Urinary bladder (tissue), 4 donors: Measurements from ENCODE around the gene COX14. TPM values are rescaled to one million over a fixed set of nuclear protein-coding genes. Genes with fewer than 3 reads are reported as not detected.

Source experiments
- DNase-seq: peaks from one replicate; pipeline ENCODE4 v3.0.0-alpha.2; 2015; ENCODE audit errors: extremely low spot score
- H3K27ac ChIP-seq: one replicate; pipeline ENCODE4 v1.5.1; 2013; ENCODE audit warnings: low read depth, mild to moderate bottlenecking, moderate library complexity
- H3K36me3 ChIP-seq: one replicate; pipeline ENCODE4 v1.6.1; 2013; ENCODE audit warnings: mild to moderate bottlenecking, moderate library complexity; ENCODE audit not compliant: insufficient read depth
- H3K4me1 ChIP-seq: one replicate; pipeline ENCODE4 v1.6.1; 2013; ENCODE audit warnings: mild to moderate bottlenecking, moderate library complexity; ENCODE audit not compliant: insufficient read depth
- H3K4me3 ChIP-seq: one replicate; pipeline ENCODE4 v1.5.1; 2013; ENCODE audit warnings: low read depth, low read length
- WGBS: extraction: QIAGEN DNeasy Blood & Tissue Kit; methylation state at CpG from one replicate; pipeline ENCODE4 v1.1.7; 2013; 5-methylcytosine and 5-hydroxymethylcytosine counted together
- polyA plus RNA-seq: library from polyadenylated mRNA; stranded (reverse); fragments of 200-250 nt; gene quantifications from one replicate; pipeline ENCODE4 v1.2.3, GENCODE V29; 2013
- total RNA-seq: library from RNA; depleted of rRNA; stranded (reverse); fragments of >200 nt; gene quantifications from one replicate; pipeline ENCODE4 v1.2.3, GENCODE V29; 2014
- donor health status: healthy with polysubstance abuse.
- donor health status: healthy.

COX14 gene
- total and polyA plus RNA-seq, 2 donors: 30.5 to 135 TPM

DNA sequence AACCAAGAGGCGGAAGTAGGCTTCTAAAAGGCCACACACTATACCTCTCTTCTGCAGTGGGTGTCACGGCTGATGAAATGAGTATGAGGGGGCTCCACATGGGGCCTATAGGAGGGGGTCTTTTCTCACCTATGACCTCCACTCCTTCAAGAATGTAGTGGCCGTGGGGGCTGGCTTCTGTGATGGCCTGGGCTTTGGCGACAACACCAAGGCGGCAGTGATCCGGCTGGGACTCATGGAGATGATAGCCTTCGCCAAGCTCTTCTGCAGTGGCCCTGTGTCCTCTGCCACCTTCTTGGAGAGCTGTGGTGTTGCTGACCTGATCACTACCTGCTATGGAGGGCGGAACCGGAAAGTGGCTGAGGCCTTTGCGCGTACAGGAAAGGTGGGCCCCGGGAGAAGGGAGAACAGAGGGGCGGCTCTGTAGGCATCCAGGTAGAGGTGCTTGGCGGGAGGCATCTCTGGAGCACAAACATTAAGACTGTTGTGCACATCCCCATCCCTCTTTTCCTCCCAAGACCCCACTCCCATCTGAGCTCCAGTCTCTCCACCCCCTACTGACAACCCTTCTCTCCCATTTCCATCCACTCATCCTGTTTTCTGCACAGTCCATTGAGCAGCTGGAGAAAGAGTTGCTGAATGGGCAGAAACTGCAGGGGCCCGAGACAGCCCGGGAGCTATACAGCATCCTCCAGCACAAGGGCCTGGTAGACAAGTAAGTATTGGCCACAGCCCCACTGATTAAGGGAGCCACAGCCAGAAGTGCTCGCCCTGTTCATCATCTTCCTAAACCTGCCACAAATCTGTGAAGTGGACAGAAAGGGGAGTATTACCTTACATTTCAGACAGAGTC is 4.4 kb upstream of the COX14 start:
- no peak for DNase-seq
- H3K4me1 ChIP-seq: no peaks in the 10 kb centered on the region
- no peak overlapping the region for H3K4me3 ChIP-seq

DNA sequence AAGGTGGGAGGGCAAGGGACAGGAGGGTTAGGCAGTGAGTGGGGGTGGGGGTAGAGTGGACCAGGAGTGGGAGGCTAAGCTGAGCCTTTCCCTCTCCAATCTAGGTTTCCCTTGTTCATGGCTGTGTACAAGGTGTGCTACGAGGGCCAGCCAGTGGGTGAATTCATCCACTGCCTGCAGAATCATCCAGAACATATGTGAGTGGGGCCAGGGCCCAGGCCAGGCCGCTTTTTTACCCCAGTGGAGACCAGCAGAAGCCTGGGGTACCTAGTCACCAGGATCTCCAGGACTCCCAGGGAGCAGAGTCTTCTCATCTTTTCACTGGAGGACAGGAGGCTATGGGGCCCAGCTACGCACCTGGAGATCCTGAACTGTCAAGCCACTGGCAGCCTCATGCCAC is 2.7 kb upstream of the COX14 start:
- Histone ChIP-seq H3K27ac (no peak overlapping the region), H3K4me1 (no peaks in the 10 kb centered on the region), H3K36me3 (no peaks in the 10 kb centered on the region), H3K4me3 (no peak overlapping the region)
- 93% methylated on average over 3 of the region's 3 CpGs for WGBS
- no peak for DNase-seq

More for the DNA sequence above, 4.4 kb upstream of the COX14 start:
- Histone ChIP-seq H3K27ac (no peak overlapping the region), H3K36me3 (no peaks in the 10 kb centered on the region)
- WGBS: 95% methylated on average over 17 of the region's 17 CpGs

DNA sequence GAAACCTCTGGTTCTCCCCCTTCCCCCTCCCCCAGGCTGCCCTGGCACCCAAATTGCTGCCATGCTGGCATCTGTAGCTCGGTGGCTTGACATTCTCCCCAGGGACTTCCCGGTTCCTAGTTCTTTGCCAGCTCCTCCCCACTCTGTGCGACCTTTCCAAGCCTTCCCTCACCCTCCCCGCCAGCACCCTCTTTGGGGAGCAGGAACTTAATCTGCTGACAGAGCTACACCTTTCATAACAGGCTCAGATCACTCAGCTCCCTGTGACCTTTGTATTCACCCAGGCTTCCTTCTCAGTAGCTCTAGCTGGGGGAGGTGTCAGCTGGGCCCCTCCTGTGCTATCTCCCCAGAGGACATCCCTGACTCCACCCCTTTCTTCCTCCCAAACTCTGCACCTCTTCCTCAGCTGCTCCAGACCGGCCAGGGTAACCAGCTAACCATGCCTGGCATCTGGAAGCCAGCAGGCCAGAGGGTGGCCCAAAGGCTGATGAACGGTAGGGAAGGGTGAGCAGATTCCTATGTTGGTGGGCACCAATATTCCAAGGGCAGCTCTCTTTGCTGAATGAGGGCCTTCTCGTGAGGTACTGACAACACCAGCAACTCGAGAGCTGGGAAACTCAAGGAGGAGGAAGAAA is 1.8 kb upstream of the COX14 start:
- 68% methylated on average over 8 of the region's 8 CpGs for WGBS
- Histone ChIP-seq H3K4me3 (no peak overlapping the region), H3K36me3 (no peaks in the 10 kb centered on the region), H3K4me1 (no peaks in the 10 kb centered on the region), H3K27ac (no peak overlapping the region)
- no peak for DNase-seq

DNA sequence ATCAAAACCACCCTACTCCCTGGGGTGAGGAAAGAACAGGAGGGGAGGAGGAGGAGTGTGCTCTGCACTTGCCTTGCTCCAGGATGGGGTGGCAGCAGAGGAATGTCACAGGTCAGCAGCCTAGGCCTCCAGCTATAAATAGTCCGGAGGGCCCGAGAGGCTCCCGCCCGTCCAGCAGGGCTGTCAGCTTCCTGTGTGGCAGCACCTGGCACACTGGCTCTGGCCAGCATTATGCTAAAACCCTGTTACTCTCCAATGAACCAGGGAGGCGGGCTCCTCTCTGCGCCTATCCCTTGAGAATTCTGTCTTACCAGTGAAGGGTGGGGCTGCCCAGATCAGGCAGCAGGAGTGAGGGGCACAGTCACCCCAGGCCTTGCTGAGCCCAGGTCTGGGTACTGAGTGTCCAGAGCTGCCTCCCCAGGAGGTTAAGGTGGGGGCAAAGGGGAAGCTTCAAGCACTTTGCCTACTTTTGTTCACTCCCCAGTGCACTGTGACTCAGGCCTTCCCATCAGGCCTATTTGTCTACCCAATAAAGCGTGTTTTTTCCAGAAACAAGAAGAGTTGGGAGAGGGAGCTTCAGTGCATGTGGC is 1.2 kb upstream of the COX14 start:
- DNase-seq: no peak

DNA sequence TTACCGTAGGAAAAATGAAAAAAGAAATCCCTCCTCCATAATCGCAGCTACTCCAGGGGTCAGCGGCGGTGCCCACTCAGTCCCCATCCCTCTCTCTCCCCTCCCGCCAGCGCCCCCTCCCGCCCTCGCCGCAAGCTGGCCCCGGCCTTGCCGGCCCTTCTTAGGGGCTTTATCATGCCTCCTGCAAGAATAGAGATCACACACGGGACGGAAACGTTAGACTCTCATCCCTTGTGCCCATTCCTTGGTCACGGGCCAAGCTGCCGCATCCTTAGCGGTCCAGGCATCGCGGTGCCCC is 692 bp upstream of the COX14 start:
- no peak for DNase-seq
- no peak overlapping the region for H3K27ac ChIP-seq
- no peak overlapping the region for H3K4me3 ChIP-seq
- WGBS: 8% methylated on average over 19 of the region's 19 CpGs
- H3K4me1 ChIP-seq: no peaks in the 10 kb centered on the region
- no peaks in the 10 kb centered on the region for H3K36me3 ChIP-seq

More for the DNA sequence above, 1.2 kb upstream of the COX14 start:
- H3K4me1 ChIP-seq: no peaks in the 10 kb centered on the region
- H3K4me3 ChIP-seq: no peak overlapping the region
- H3K27ac ChIP-seq: no peak overlapping the region
- 42% methylated on average over 7 of the region's 7 CpGs for WGBS
- H3K36me3 ChIP-seq: no peaks in the 10 kb centered on the region

DNA sequence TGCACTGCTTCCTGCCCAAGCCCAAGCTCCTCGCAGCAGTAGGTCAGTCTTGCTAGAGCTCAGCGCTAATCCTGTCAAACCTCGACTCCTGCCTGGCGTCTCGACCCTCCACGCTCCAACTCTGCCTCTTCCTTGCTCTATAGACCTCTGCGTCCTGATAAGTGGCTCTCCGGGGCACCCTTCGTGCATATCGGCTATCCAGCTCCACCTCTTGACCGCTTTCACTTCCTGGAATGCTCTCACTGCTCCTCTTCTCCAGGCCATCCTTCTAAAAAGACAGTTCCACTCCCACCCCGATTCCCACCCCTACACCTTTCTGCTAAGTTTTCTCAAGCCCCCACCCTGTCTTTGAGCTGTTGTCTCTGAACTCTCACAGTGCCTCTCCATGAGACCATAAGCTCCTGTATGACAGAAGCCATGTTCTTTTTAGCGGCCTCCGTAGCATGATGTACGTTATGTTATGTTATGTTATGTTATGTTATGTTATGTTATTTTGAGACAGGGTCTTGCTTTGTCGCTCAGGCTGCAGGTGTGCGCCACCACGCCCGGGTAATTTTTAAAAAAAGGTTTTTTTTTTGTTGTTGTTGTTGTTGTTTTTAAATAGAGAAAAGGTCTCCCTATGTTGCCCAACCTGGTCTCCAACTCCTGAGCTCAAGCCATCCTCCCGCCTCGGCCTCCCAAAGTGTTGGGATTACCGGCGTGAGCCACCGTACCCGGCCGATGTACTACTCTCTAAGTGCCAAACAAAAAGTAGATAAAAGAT is 601 bp downstream of the COX14 start:
- no peaks in the 10 kb centered on the region for H3K4me1 ChIP-seq
- peak overlapping the region; percentile 89 for H3K27ac ChIP-seq
- no peaks in the 10 kb centered on the region for H3K36me3 ChIP-seq
- WGBS: 22% methylated on average over 26 of the region's 26 CpGs
- H3K4me3 ChIP-seq: peak overlapping the region; percentile 54
- no peak for DNase-seq

DNA sequence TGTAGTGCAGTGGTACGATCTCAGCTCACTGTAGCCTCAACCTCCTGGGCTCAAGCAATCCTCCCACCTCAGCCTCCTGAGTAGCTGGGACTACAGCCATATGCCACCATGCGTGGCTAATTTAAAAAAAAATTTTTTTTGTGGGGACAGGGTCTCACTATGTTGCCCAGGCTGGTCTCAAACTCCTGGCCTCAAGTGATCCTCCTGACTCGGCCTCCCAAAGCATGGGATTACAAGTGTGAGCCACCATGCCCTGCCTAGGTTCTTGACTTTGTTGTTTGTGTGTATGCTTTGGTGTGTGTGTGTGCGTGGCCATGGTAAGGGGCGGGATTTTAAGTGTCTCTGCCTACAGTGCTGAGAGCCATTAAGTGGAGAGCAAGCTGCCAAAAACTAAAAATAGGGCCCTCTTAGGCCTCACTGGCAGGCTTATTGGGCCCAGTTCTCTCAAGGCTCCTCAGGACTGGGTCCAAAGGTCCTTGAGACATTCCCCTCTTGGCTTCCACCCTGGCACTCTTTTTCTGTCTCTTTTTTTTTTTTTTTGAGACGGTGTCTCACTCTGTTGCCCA is 5.1 kb downstream of the COX14 start:
- Histone ChIP-seq H3K36me3 (no peaks in the 10 kb centered on the region), H3K27ac (no peak overlapping the region), H3K4me1 (no peaks in the 10 kb centered on the region)

DNA sequence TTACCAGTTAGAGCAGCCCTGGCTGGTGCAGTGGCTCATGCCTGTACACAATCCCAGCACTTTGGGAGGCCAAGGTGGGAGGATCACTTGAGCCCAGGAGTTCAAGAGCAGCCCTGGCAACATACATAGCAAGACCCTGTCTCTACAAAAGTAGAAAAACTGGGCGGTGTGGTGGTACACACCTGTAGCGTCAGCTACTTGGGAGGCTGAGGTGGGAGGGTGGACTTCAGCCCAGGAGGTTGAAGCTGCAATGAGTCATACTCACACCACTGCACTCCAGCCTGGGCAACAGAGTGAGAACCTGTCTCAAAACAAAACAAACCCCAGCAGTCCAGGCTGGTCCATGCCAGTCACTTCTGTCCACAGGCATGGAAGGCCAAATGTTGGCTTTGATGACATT is 7.4 kb downstream of the COX14 start:
- Histone ChIP-seq H3K4me1 (no peaks in the 10 kb centered on the region), H3K4me3 (no peak overlapping the region), H3K27ac (no peak overlapping the region), H3K36me3 (no peaks in the 10 kb centered on the region)
- 95% methylated on average over 2 of the region's 2 CpGs for WGBS
- DNase-seq: no peak

More for the DNA sequence above, 5.1 kb downstream of the COX14 start:
- H3K4me3 ChIP-seq: no peak overlapping the region
- no peak for DNase-seq
- 77% methylated on average over 6 of the region's 6 CpGs for WGBS

DNA sequence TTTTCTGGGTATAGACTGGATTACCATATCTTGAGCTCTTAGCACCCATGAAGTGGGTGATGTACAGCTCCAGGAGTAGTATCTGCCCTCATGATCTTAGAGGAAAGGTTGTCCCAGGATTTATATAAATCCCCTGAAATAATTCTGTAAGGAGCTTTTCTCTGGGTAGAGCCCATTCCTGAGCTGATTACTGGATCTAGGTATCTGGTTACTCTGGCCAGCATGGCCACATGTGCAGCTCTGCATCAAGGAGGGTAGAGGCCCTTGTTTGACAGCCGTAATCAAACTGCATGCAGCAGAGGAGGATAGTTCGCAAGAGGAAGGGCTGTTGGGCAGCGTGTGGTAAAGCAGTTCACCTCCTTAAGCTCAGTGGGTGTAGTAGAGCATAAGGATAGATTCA is 8.5 kb downstream of the COX14 start:
- Histone ChIP-seq H3K4me3 (no peak overlapping the region), H3K36me3 (no peaks in the 10 kb centered on the region), H3K4me1 (peaks cover 3% of the 10 kb centered on the region), H3K27ac (no peak overlapping the region)
- DNase-seq: no peak
- 89% methylated on average over 3 of the region's 3 CpGs for WGBS

DNA sequence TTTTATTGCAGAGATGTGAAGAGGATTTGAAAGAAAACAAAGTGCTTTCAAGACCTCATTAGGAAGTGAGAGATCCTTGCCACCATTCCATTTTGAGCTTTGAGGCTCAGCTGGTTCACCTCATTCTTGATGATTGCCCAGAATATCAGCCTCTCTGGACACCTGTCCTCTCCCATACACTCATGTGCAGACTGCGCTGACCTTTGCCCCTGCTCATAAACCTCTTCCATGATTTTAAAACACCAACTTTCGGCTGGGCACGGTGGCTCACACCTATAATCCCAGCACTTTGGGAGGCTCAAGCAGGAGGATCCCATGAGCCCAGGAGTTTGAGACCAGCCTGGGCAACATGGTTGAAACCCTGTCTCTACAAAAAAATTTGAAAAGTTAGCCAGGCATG is 8.9 kb downstream of the COX14 start:
- WGBS: 91% methylated on average over 3 of the region's 3 CpGs
- Histone ChIP-seq H3K27ac (no peak overlapping the region), H3K4me1 (peaks cover 3% of the 10 kb centered on the region), H3K36me3 (no peaks in the 10 kb centered on the region), H3K4me3 (no peak overlapping the region)
- DNase-seq: no peak

DNA sequence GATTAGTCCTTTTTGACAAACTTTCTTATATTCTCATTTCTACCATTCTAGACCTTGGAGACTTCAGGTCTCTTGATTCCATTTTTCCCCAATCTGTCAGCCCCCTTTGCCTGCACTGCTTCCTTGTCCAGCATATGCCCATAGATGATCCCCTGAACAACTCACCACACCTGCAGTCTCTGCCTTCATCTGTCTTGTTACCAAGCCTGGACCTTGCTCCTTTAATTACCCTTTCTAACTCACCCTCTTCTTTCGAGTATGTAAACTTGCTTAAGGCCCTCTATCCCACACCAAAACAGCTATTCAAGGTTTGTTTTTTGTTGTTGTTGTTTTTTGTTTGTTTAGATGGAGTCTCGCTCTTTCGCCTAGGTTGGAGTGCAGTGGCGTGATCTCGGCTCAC is 9.6 kb downstream of the COX14 start:
- H3K4me1 ChIP-seq: peaks cover 3% of the 10 kb centered on the region

DNA sequence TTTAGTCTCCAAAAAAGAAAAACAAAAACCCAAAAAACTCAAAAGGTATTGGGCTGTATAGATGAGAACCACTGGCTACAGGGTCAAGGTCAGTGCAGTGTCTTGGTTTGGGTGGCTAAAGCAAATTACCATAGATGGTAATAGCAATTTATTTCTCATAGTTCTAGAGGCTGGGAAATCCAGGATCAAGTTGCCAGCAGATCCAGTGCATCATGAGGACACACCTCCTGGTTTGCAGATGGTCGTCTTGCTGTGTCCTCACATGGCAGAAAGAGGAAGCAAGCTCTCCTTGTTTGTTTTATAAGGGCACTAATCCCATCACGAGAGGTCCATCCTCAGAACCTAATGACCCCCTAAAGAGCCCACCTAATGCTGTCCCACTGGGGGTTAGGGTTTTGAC is 11.2 kb downstream of the COX14 start:
- DNase-seq: no peak
- WGBS: 74% methylated on average over 2 of the region's 2 CpGs

More for the DNA sequence above, 9.6 kb downstream of the COX14 start:
- WGBS: 95% methylated on average over 5 of the region's 5 CpGs
- Histone ChIP-seq H3K36me3 (no peaks in the 10 kb centered on the region), H3K27ac (no peak overlapping the region), H3K4me3 (no peak overlapping the region)
- no peak for DNase-seq

DNA sequence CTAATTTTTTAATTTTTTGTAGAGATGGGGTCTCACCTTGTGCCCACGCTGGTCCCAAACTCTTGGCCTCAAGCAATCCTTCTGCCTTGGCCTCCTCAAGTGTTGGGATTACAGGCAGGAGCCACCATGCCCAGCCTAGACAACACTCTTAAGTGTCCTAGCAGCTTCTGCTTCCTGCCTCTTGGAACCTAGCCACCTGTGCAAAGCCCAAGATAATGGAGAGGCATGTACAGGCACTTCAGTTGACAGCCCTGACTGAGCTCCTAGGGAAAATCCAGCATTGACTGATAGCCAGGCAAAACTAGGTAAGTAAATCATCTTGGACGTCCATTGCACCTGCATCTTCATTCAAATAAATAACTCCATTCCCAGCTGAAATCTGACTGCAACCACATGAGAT is 15.5 kb downstream of the COX14 start:
- 80% methylated on average over 2 of the region's 2 CpGs for WGBS
- Histone ChIP-seq H3K4me3 (no peak overlapping the region), H3K27ac (no peak overlapping the region), H3K4me1 (peaks cover 3% of the 10 kb centered on the region), H3K36me3 (peaks cover 5% of the 10 kb centered on the region)
- no peak for DNase-seq

More for the DNA sequence above, 11.2 kb downstream of the COX14 start:
- Histone ChIP-seq H3K4me1 (peaks cover 3% of the 10 kb centered on the region), H3K27ac (no peak overlapping the region), H3K4me3 (no peak overlapping the region), H3K36me3 (no peaks in the 10 kb centered on the region)
